Measurements from ENCODE around the gene LIN37.

LIN37 gene

GRCh38 chr19:35754370-35755130 is 6.2 kb downstream of the LIN37 start:
- H3K4ac ChIP-seq (ENCODE audit: low read depth in 1 of 2, low read length in 2 of 2), result no peak overlapping the region
- H3K27ac ChIP-seq (ENCODE audit: low read length, poor library complexity, severe bottlenecking), result no peak overlapping the region
- peak overlapping the region in 1 of 2 experiments; percentile 99 for H3K4me3 ChIP-seq (ENCODE audit: insufficient read depth in 1 of 2, low read depth in 1 of 2, low read length in 2 of 2)
- H3K9me3 ChIP-seq (ENCODE audit: control insufficient read depth, low read length), result no peaks in the 10 kb centered on the region
- H2AFZ ChIP-seq (ENCODE audit: low read depth, low read length), result no peak overlapping the region
- no peak overlapping the region for H2BK15ac ChIP-seq (ENCODE audit: low read depth, poor library complexity, severe bottlenecking)
- peaks cover 35 to 55% of the 10 kb centered on the region in 2 experiments for H3K36me3 ChIP-seq (ENCODE audit: control insufficient read depth in 1 of 2, insufficient read depth in 2 of 2, low read depth in 1 of 2, low read length in 2 of 2)
- H3K23ac ChIP-seq (ENCODE audit: low read length in 2 of 2), result no peak overlapping the region
- peak overlapping the region; percentile 99 for H3K9ac ChIP-seq (ENCODE audit: low read length)
- H2BK120ac ChIP-seq (ENCODE audit: low read depth, low read length), result no peak overlapping the region
- H2BK12ac ChIP-seq (ENCODE audit: low read length in 2 of 2), result no peak overlapping the region
- no peak overlapping the region for H3K18ac ChIP-seq (ENCODE audit: low read depth in 1 of 2, low read length in 2 of 2)
- 92% methylated on average over 13 of the region's 13 CpGs for WGBS
- peaks cover 37% of the 10 kb centered on the region for H3K4me1 ChIP-seq (ENCODE audit: control insufficient read depth, insufficient read depth, low read depth, low read length)
- H4K8ac ChIP-seq (ENCODE audit: low read length), result no peak overlapping the region
- H3K4me2 ChIP-seq (ENCODE audit: low read length, poor library complexity, severe bottlenecking), result no peak overlapping the region
- no peak overlapping the region for H2BK5ac ChIP-seq (ENCODE audit: low read depth, low read length, poor library complexity, severe bottlenecking)
- H3K79me1 ChIP-seq (replicated peaks; ENCODE audit: low read length, poor library complexity, severe bottlenecking), result peaks cover 33% of the 10 kb centered on the region
- no peaks in the 10 kb centered on the region for H3K27me3 ChIP-seq (ENCODE audit: control insufficient read depth in 1 of 2, insufficient read depth in 1 of 2, low read length in 2 of 2)
- H2AK5ac ChIP-seq (ENCODE audit: low read length, severe bottlenecking), result no peak overlapping the region
- no peak overlapping the region for H4K91ac ChIP-seq (ENCODE audit: low read length)
- no peak overlapping the region for H3K14ac ChIP-seq (ENCODE audit: low read length in 2 of 2)
- no peak for DNase-seq

DNA sequence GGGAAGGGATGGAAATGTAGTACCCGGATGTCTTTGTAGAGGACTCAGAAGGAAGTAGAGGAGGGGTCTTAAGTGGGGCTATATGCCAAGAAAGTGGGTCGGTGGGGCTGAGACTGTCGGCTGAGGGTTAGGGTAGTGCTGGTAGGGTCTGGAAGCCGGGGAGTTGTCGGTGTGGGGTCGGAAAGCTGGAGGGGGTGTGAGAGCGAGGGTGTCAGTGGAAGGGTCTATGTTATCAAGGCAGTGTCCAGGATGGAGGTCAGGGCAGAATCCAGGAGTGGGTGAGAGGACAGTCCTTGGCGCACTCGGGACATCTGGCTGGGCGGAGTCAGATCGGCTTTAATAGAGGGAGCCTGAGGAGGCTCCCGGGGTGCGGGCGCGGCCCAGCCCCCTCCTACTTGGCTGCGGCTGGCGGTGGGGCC is 6.8 kb downstream of the LIN37 start:
- H3K4me1 ChIP-seq (ENCODE audit: control insufficient read depth, insufficient read depth, low read depth, low read length), result peaks cover 35% of the 10 kb centered on the region
- H3K23ac ChIP-seq (ENCODE audit: low read length in 2 of 2), result peak overlapping the region in 1 of 2 experiments; percentile 50
- peak overlapping the region in 1 of 2 experiments; percentile 87 for H3K4ac ChIP-seq (ENCODE audit: low read depth in 1 of 2, low read length in 2 of 2)
- WGBS, result 71% methylated on average over 17 of the region's 17 CpGs
- H4K8ac ChIP-seq (ENCODE audit: low read length), result peak overlapping the region; percentile 83
- peak overlapping the region; percentile 99 for H3K9ac ChIP-seq (ENCODE audit: low read length)
- peaks cover 41 to 56% of the 10 kb centered on the region in 2 experiments for H3K36me3 ChIP-seq (ENCODE audit: control insufficient read depth in 1 of 2, insufficient read depth in 2 of 2, low read depth in 1 of 2, low read length in 2 of 2)
- no peaks in the 10 kb centered on the region for H3K27me3 ChIP-seq (ENCODE audit: control insufficient read depth in 1 of 2, insufficient read depth in 1 of 2, low read length in 2 of 2)
- H2BK15ac ChIP-seq (ENCODE audit: low read depth, poor library complexity, severe bottlenecking), result peak overlapping the region; percentile 44
- peak overlapping the region; percentile 85 for H4K91ac ChIP-seq (ENCODE audit: low read length)
- no peak overlapping the region for H2AK5ac ChIP-seq (ENCODE audit: low read length, severe bottlenecking)
- H3K27ac ChIP-seq (ENCODE audit: low read length, poor library complexity, severe bottlenecking), result no peak overlapping the region
- no peaks in the 10 kb centered on the region for H3K9me3 ChIP-seq (ENCODE audit: control insufficient read depth, low read length)
- H3K18ac ChIP-seq (ENCODE audit: low read depth in 1 of 2, low read length in 2 of 2), result peak overlapping the region; percentile 69 to 100
- H3K4me3 ChIP-seq (ENCODE audit: insufficient read depth in 1 of 2, low read depth in 1 of 2, low read length in 2 of 2), result peak overlapping the region in 1 of 2 experiments; percentile 99
- no peak overlapping the region for H2BK5ac ChIP-seq (ENCODE audit: low read depth, low read length, poor library complexity, severe bottlenecking)
- H3K14ac ChIP-seq (ENCODE audit: low read length in 2 of 2), result peak overlapping the region in 1 of 2 experiments; percentile 13
- no peak overlapping the region for H2AFZ ChIP-seq (ENCODE audit: low read depth, low read length)
- H2BK120ac ChIP-seq (ENCODE audit: low read depth, low read length), result peak overlapping the region; percentile 91
- DNase-seq, result no peak
- peak overlapping the region in 1 of 2 experiments; percentile 88 for H2BK12ac ChIP-seq (ENCODE audit: low read length in 2 of 2)
- H3K4me2 ChIP-seq (ENCODE audit: low read length, poor library complexity, severe bottlenecking), result no peak overlapping the region
- H3K79me1 ChIP-seq (replicated peaks; ENCODE audit: low read length, poor library complexity, severe bottlenecking), result peaks cover 33% of the 10 kb centered on the region

DNA sequence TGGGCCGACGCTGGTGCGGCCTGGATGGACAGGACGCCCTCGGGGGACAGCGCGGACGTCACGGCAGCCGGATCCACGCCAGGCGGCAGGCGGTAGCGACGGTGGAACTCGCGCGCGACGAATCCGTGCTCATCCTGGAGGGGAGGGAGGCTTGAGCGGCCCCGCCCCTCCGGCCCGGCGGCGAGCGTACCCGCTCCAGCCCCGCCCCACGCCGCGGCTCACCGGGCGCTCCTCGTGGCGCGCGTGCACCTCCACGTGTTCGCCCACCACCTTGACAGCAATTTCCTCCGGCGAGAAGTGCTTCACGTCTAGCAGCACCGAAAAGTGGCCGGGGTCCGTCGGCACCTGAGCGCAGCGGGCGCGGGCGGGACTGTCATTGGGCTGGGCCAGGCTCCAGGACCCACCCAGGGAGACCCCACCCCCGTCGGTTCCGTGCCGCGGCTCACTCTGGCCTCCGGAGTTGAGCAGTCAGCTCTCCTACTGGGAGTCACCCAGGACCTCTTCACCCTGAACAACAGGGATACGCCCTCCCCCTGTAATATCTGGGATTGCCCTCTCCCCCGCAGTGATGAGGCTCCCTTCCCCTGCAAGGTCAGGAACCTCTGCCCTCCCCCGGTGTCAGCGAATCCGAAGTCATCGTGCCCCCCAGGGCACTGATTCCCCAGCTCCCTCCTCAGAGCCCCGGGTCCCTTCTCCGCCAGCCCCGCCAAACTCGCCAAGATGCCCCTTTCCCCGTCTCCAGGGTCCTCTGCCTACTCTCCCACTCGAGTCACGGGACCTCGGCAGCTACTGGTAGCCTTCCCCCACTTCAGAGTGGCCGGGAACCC is 7.4 kb downstream of the LIN37 start:
- Histone ChIP-seq H3K4me3 (ENCODE audit: insufficient read depth in 1 of 2, low read depth in 1 of 2, low read length in 2 of 2) (peak overlapping the region; percentile 11 to 99), H2AK5ac (ENCODE audit: low read length, severe bottlenecking) (peak overlapping the region; percentile 54), H3K36me3 (ENCODE audit: control insufficient read depth in 1 of 2, insufficient read depth in 2 of 2, low read depth in 1 of 2, low read length in 2 of 2) (peaks cover 47 to 61% of the 10 kb centered on the region in 2 experiments), H2BK120ac (ENCODE audit: low read depth, low read length) (peak overlapping the region; percentile 91), H3K4ac (ENCODE audit: low read depth in 1 of 2, low read length in 2 of 2) (peak overlapping the region; percentile 57 to 87), H2BK5ac (ENCODE audit: low read depth, low read length, poor library complexity, severe bottlenecking) (no peak overlapping the region), H4K8ac (ENCODE audit: low read length) (peak overlapping the region; percentile 90), H3K4me2 (ENCODE audit: low read length, poor library complexity, severe bottlenecking) (peak overlapping the region; percentile 52), H2BK12ac (ENCODE audit: low read length in 2 of 2) (peak overlapping the region; percentile 62 to 88), H3K9me3 (ENCODE audit: control insufficient read depth, low read length) (no peaks in the 10 kb centered on the region), H3K27ac (ENCODE audit: low read length, poor library complexity, severe bottlenecking) (peak overlapping the region; percentile 76), H2BK15ac (ENCODE audit: low read depth, poor library complexity, severe bottlenecking) (peak overlapping the region; percentile 52), H3K79me1 (replicated peaks; ENCODE audit: low read length, poor library complexity, severe bottlenecking) (peaks cover 34% of the 10 kb centered on the region), H3K18ac (ENCODE audit: low read depth in 1 of 2, low read length in 2 of 2) (peak overlapping the region; percentile 69 to 100), H3K4me1 (ENCODE audit: control insufficient read depth, insufficient read depth, low read depth, low read length) (peaks cover 34% of the 10 kb centered on the region), H3K9ac (ENCODE audit: low read length) (peak overlapping the region; percentile 99), H3K27me3 (ENCODE audit: control insufficient read depth in 1 of 2, insufficient read depth in 1 of 2, low read length in 2 of 2) (no peaks in the 10 kb centered on the region), H3K14ac (ENCODE audit: low read length in 2 of 2) (peak overlapping the region in 1 of 2 experiments; percentile 44), H3K23ac (ENCODE audit: low read length in 2 of 2) (peak overlapping the region in 1 of 2 experiments; percentile 50), H2AFZ (ENCODE audit: low read depth, low read length) (no peak overlapping the region), H4K91ac (ENCODE audit: low read length) (peak overlapping the region; percentile 100)
- peak; percentile 46 for DNase-seq
- 40% methylated on average over 74 of the region's 74 CpGs for WGBS

Measured in mesenchymal stem cell (in vitro differentiated cells and primary cell).